Posterior cingulate gyrus (tissue), 11 donors: ENCODE data around the gene ITPK1.
A peak's percentile ranks its signal among the peaks of the same experiment; 100 is the strongest.

Experiments
- DNase-seq, 10 donors: peaks; one replicate each; pipeline versions ENCODE4 v3.0.0 to v3.0.0-alpha.2; 2020 to 2021; ENCODE audit warnings: mixed read lengths in 3 of 10
- intact Hi-C: fragments of 100-400 bp; cut with DNase I; formaldehyde crosslinking; loops from one replicate; pipeline ENCODE4 v1.15.1; 2023

Gene ITPK1

GRCh38 chr14:92964124-92965109 lies 151.3 kb downstream of the ITPK1 start:
- peak in 4 of 10 donors; percentile 13 to 89 (median 63) for DNase-seq
- intact Hi-C loops = no loop called here

GRCh38 chr14:92963301-92964123 lies 152.2 kb downstream of the ITPK1 start:
- peak in 4 of 10 donors; percentile 23 to 82 (median 62) for DNase-seq
- intact Hi-C loops = no loop called here

- DNase-seq = peak in 4 of 10 donors; percentile 16 to 80 (median 42)
- intact Hi-C loops = no loop called here
Measured at GRCh38 chr14:92962831-92963095, 153.0 kb downstream of the ITPK1 start.

- DNase-seq = peak in 3 of 10 donors; percentile 30 to 67 (median 53)
- intact Hi-C loops = no loop called here
Measured at GRCh38 chr14:92962031-92962830, 153.5 kb downstream of the ITPK1 start.

- peak in 4 of 10 donors; percentile 20 to 57 (median 45) for DNase-seq
- intact Hi-C loops = no loop called here
Measured at GRCh38 chr14:92961567-92961855, 154.2 kb downstream of the ITPK1 start.

- intact Hi-C loops = no loop called here
- DNase-seq = peak in 4 of 10 donors; percentile 21 to 76 (median 62)
Measured at GRCh38 chr14:92960706-92961566, 154.8 kb downstream of the ITPK1 start.

- intact Hi-C loops = no loop called here
- DNase-seq = peak in 5 of 10 donors; percentile 8 to 79 (median 57)
Measured at GRCh38 chr14:92959761-92960680, 155.7 kb downstream of the ITPK1 start.

- DNase-seq = peak; percentile 61 to 96 (median 68)
- intact Hi-C loops = no loop called here
Measured at GRCh38 chr14:92959189-92959531, 156.6 kb downstream of the ITPK1 start.

GRCh38 chr14:92958373-92959188 lies 157.1 kb downstream of the ITPK1 start:
- peak; percentile 55 to 96 (median 78) for DNase-seq
- intact Hi-C loops = no loop called here

- peak in 5 of 10 donors; percentile 8 to 71 (median 62) for DNase-seq
- intact Hi-C loops = no loop called here
Measured at GRCh38 chr14:92956961-92957360, 158.8 kb downstream of the ITPK1 start.

- DNase-seq = peak in 3 of 10 donors; percentile 8 to 85 (median 14)
- intact Hi-C loops = no loop called here
Measured at GRCh38 chr14:92955381-92955780, 160.3 kb downstream of the ITPK1 start.

GRCh38 chr14:92954933-92955332 lies 160.8 kb downstream of the ITPK1 start:
- peak in 5 of 10 donors; percentile 8 to 77 (median 52) for DNase-seq
- intact Hi-C loops = loop anchor here (5.0 kb wide), 2 partner anchors 82 to 222 kb away; no protein-coding TSS in a partner anchor

- DNase-seq = peak in 2 of 10 donors; percentile 7 to 63
- intact Hi-C loops = loop anchor here (1.0 to 5.0 kb wide), 3 partner anchors 84 to 224 kb away; no protein-coding TSS in a partner anchor
Measured at GRCh38 chr14:92953526-92953925, 162.2 kb downstream of the ITPK1 start.

GRCh38 chr14:92952481-92953298 lies 163.0 kb downstream of the ITPK1 start:
- intact Hi-C loops = loop anchor here (1.0 to 5.0 kb wide), 4 partner anchors 85 to 225 kb away; partner anchors contain the start of gene ITPK1
- DNase-seq = peak in 6 of 10 donors; percentile 51 to 91 (median 72)

- intact Hi-C loops = loop anchor here (1.0 to 5.0 kb wide), 3 partner anchors 85 to 225 kb away; partner anchors contain the start of gene ITPK1
- peak; percentile 72 to 98 (median 90) for DNase-seq
Measured at GRCh38 chr14:92951912-92952471, 163.7 kb downstream of the ITPK1 start.

- intact Hi-C loops = loop anchor here (5.0 kb wide), 2 partner anchors 86 to 226 kb away; no protein-coding TSS in a partner anchor
- DNase-seq = peak in 2 of 10 donors; percentile 22 to 76
Measured at GRCh38 chr14:92951261-92951660, 164.5 kb downstream of the ITPK1 start.
